SU-DHL-6 (cell line): ENCODE results near the gene KYAT1.

ENCODE experiments used
- CTCF ChIP-seq: fragments of 200-600 bp; sonication (generic); IDR thresholded peaks from one replicate; pipeline ENCODE4 v1.5.1; 2017; ENCODE audit warnings: antibody characterized with exemption, mild to moderate bottlenecking, low read length, moderate library complexity; ENCODE audit not compliant: insufficient read depth, poor library complexity, severe bottlenecking
- EZH2phosphoT487 ChIP-seq: fragments of 200-600 bp; sonication (generic), shearing (Covaris generic); conservative IDR thresholded peaks from 2 replicates; pipeline ENCODE4 v1.6.1; 2018; ENCODE audit warnings: mild to moderate bottlenecking, antibody characterized with exemption, low read length, moderate library complexity, mixed read lengths

DNA sequence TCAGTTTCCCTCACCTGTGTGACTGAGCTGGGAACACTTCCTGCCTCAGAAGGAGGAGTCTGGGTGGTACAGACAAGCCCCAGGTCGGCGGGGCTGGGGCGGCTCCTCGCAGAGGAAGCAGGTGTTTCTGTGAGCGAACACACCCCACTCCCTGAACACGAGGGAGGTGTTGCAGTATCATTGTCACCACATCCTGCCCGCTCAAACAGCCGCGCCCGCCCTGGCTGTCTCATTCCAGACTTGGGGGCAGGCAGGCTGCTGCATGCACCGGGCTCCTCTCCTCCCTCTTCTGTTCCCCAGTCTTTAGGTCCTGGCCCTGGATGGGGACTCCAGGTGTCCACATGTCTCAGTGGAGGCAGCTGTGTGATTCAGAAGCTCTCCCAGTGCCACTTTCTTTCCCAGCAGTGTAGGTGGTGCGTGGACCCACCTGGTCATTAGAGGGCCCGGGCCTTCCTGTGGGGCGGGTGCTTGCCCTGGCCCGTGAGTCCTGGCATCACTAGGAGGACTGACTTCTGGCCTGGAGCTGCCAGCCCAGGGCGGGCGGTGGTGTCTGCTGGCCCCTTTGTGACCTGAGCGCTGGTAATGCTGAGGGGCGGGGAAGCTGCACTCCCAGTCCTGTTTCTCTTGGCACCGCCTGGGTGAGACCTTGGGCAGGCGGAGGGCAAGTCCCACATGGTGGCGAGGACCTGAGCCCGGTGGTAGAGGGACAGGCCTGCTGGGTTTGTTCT, 20.8 kb upstream of the KYAT1 start:
- no peak for TF ChIP-seq CTCF
- no peak for TF ChIP-seq EZH2phosphoT487
